HUES48 (cell line): ENCODE measurements around the gene ZNRF3.
"Not testable (repeated sequence)": the region's sequence is repeated elsewhere in the genome, so short reads cannot be mapped to it uniquely, and the experiment has no call there.

ENCODE experiments used
- H3K27ac ChIP-seq: one replicate; pipeline ENCODE4 v1.7.0; 2013; ENCODE audit warnings: low read depth, low read length, inconsistent platforms
- H3K27me3 ChIP-seq: 2 replicates; pipeline ENCODE4 v1.6.1; 2013; ENCODE audit warnings: mild to moderate bottlenecking, low read length; ENCODE audit not compliant: control insufficient read depth, insufficient read depth
- H3K36me3 ChIP-seq: 2 replicates; pipeline ENCODE4 v1.6.1; 2013; ENCODE audit warnings: low read length; ENCODE audit not compliant: control insufficient read depth, insufficient read depth
- H3K4me1 ChIP-seq: 2 replicates; pipeline ENCODE4 v1.6.1; 2013; ENCODE audit warnings: mild to moderate bottlenecking, low read length; ENCODE audit not compliant: control insufficient read depth, insufficient read depth
- H3K4me3 ChIP-seq: 2 replicates; pipeline ENCODE4 v1.5.1; 2013; ENCODE audit warnings: mild to moderate bottlenecking, low read depth, low read length
- H3K9ac ChIP-seq: 2 replicates; pipeline ENCODE4 v1.6.1; 2013; ENCODE audit warnings: mild to moderate bottlenecking, low read depth, low read length, moderate library complexity
- H3K9me3 ChIP-seq: 2 replicates; pipeline ENCODE4 v1.6.1; 2013; ENCODE audit warnings: low read length; ENCODE audit not compliant: control insufficient read depth, insufficient read depth

ZNRF3 gene

GRCh38 chr22:28882878-28883656 is at the start of gene ZNRF3:
Gene ZNRF3 (plus strand): TSS chr22:28883572. CDS start chr22:28883767, 195 bp downstream.
- Histone ChIP-seq H3K4me3 (peak within 1 kb of the TSS; percentile 93), H3K4me1 (peaks cover 40% of the 10 kb centered on the region), H3K27ac (peak within 1 kb of the TSS; percentile 80), H3K27me3 (no peaks in the 10 kb centered on the region), H3K36me3 (no peaks in the 10 kb centered on the region), H3K9ac (peak within 1 kb of the TSS; percentile 83), H3K9me3 (no peaks in the 10 kb centered on the region)

- Histone ChIP-seq H3K27me3 (no peaks in the 10 kb centered on the region), H3K4me1 (no peaks in the 10 kb centered on the region), H3K27ac (no peak overlapping the region), H3K9ac (no peak overlapping the region), H3K36me3 (no peaks in the 10 kb centered on the region), H3K4me3 (no peak overlapping the region), H3K9me3 (no peaks in the 10 kb centered on the region)
Observed at GRCh38 chr22:28835630-28836189, 47.7 kb upstream of the ZNRF3 start.

- Histone ChIP-seq H3K4me1 (no peaks in the 10 kb centered on the region), H3K27ac (no peak overlapping the region), H3K4me3 (no peak overlapping the region), H3K9ac (no peak overlapping the region), H3K36me3 (no peaks in the 10 kb centered on the region), H3K9me3 (no peaks in the 10 kb centered on the region), H3K27me3 (no peaks in the 10 kb centered on the region)
Observed at GRCh38 chr22:28837640-28838039, 45.7 kb upstream of the ZNRF3 start.

- H3K27me3 ChIP-seq, result no peaks in the 10 kb centered on the region
- no peaks in the 10 kb centered on the region for H3K9me3 ChIP-seq
- H3K27ac ChIP-seq, result no peak overlapping the region
- H3K9ac ChIP-seq, result no peak overlapping the region
- H3K36me3 ChIP-seq, result no peaks in the 10 kb centered on the region
- H3K4me3 ChIP-seq, result no peak overlapping the region
- H3K4me1 ChIP-seq, result no peaks in the 10 kb centered on the region
Observed at GRCh38 chr22:28838971-28839370, 44.4 kb upstream of the ZNRF3 start.

DNA sequence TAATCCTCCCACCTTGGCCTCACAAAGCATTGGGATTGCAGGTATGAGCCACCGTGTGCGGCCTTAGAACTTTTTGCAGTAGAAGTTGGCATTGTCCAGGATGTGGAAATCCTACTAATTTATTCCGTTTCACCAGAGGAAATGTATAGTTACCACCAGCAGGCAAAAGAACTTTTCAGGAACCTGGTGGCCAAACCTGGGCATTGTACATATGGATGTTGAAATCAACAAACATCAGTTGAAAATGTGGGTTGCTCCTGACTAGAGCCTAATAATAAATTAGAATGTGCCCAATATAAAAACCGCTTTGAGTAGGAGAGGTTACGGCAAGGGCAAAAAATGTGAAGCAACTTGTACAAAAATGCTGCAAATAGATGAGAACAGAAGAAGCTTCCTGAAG is 42.3 kb upstream of the ZNRF3 start:
- Histone ChIP-seq H3K27ac (no peak overlapping the region), H3K27me3 (no peaks in the 10 kb centered on the region)

GRCh38 chr22:28843633-28844032 is 39.7 kb upstream of the ZNRF3 start:
- H3K4me3 ChIP-seq, result no peak overlapping the region
- H3K4me1 ChIP-seq, result no peaks in the 10 kb centered on the region
- H3K27ac ChIP-seq, result no peak overlapping the region
- no peak overlapping the region for H3K9ac ChIP-seq
- no peaks in the 10 kb centered on the region for H3K36me3 ChIP-seq
- no peaks in the 10 kb centered on the region for H3K27me3 ChIP-seq
- H3K9me3 ChIP-seq, result no peaks in the 10 kb centered on the region

More for the DNA sequence above, 42.3 kb upstream of the ZNRF3 start:
- Histone ChIP-seq H3K9ac (no peak overlapping the region), H3K36me3 (no peaks in the 10 kb centered on the region), H3K9me3 (no peaks in the 10 kb centered on the region), H3K4me1 (no peaks in the 10 kb centered on the region), H3K4me3 (no peak overlapping the region)

GRCh38 chr22:28844277-28844676 is 39.1 kb upstream of the ZNRF3 start:
- H3K27me3 ChIP-seq, H3K4me1 ChIP-seq, H3K4me3 ChIP-seq, H3K27ac ChIP-seq, H3K36me3 ChIP-seq, H3K9ac ChIP-seq, H3K9me3 ChIP-seq: not testable (repeated sequence)

DNA sequence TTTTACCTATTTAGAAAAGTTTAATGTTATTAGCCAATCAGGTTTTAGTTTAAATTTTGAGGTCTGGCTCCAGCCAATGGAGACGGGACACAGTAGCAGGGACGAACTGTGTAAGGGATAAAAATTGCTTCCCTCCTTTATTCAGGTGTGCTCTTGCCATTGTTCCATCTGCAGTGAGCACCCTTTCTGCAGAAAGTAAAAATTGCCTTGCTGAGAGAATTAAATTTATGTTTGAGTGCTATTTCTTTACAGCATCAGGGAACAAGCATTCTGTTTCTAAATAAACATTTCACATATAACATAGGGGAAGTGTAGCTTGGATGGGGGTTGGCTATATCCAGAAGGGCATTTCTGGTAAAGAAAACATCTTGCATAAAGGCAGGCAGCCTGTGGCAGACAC is 36.4 kb upstream of the ZNRF3 start:
- no peaks in the 10 kb centered on the region for H3K27me3 ChIP-seq
- H3K4me1 ChIP-seq, result no peaks in the 10 kb centered on the region
- H3K9me3 ChIP-seq, result no peaks in the 10 kb centered on the region
- H3K4me3 ChIP-seq, result no peak overlapping the region
- H3K27ac ChIP-seq, result no peak overlapping the region
- H3K36me3 ChIP-seq, result no peaks in the 10 kb centered on the region
- no peak overlapping the region for H3K9ac ChIP-seq

DNA sequence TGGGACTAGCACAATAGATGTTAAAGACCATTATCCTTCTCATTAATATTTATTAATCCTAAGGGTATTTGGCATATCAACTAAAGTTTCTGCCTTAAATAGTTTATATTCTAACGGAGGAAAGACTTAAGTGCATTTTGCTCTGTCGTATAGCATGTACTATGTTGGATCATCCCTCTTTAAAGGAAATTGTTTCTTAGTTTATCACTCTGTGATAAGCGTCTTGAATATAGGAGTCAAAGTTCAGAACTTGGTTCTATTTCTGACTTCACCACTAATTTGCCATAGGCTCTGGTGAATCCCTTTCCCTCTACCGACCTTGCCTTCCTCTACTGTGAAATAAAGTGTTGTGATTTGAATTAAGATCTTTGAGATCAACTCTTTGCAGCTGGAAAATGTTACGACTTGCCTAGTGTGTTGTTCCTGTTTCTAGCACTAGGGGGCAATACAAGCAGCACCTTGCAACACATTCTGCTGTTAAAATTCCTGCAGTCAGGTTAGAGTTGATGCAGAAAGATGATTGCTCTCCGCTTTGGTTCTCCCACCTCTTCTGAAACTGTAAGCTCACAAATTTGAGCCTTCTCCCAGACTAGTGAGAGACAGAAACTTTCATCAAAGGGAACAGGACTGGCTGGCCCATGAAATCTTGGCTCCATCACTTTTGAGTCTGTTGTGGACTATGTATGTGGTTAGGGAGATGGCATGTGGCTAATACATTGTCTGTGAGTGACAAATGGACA is 27.8 kb upstream of the ZNRF3 start:
- no peak overlapping the region for H3K4me3 ChIP-seq
- no peak overlapping the region for H3K27ac ChIP-seq
- H3K9me3 ChIP-seq, result no peaks in the 10 kb centered on the region
- H3K9ac ChIP-seq, result no peak overlapping the region
- H3K27me3 ChIP-seq, result no peaks in the 10 kb centered on the region
- H3K36me3 ChIP-seq, result no peaks in the 10 kb centered on the region
- no peaks in the 10 kb centered on the region for H3K4me1 ChIP-seq

DNA sequence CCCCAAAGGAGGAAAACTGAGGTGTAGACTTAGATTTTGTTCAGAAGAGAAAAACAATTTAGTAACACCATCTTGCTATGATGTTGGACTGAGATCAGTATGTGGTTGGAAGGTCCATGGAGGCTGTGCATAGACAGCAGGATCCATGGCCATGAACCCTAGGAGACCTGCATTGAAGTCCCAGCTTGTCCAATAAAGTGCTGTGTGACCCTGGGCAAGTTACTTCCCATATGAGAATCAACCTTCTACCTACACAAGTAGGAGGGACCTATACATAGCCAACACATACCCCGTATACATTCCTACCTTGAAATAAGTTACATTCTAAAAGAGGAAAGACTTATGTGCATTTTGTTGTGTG is 27.3 kb upstream of the ZNRF3 start:
- H3K4me3 ChIP-seq, result no peak overlapping the region

GRCh38 chr22:28857288-28857687 is 26.1 kb upstream of the ZNRF3 start:
- no peak overlapping the region for H3K27ac ChIP-seq
- no peak overlapping the region for H3K4me3 ChIP-seq

More for the DNA sequence above, 27.3 kb upstream of the ZNRF3 start:
- Histone ChIP-seq H3K36me3 (no peaks in the 10 kb centered on the region), H3K27me3 (no peaks in the 10 kb centered on the region), H3K4me1 (no peaks in the 10 kb centered on the region), H3K9ac (no peak overlapping the region), H3K9me3 (no peaks in the 10 kb centered on the region), H3K27ac (no peak overlapping the region)

More at GRCh38 chr22:28857288-28857687, 26.1 kb upstream of the ZNRF3 start:
- Histone ChIP-seq H3K36me3 (no peaks in the 10 kb centered on the region), H3K4me1 (no peaks in the 10 kb centered on the region), H3K9me3 (no peaks in the 10 kb centered on the region), H3K27me3 (no peaks in the 10 kb centered on the region), H3K9ac (no peak overlapping the region)
